ENCODE measurements around the gene SELENOO. TPM values are rescaled to one million over a fixed set of nuclear protein-coding genes. Genes with fewer than 3 reads are reported as not detected.

The SELENOO gene
- polyA plus RNA-seq, 10 donors: 6.8 to 16.9 (median 12.4) TPM

GRCh38 chr22:50215297-50216054 lies 14.7 kb downstream of the SELENOO start:
- DNase-seq: peak in 1 of 3 donors; percentile 62

- DNase-seq: peak in 1 of 3 donors; percentile 60
Observed at GRCh38 chr22:50216055-50216683, 15.4 kb downstream of the SELENOO start.

GRCh38 chr22:50216684-50217520 lies 16.1 kb downstream of the SELENOO start:
- no peak for DNase-seq

GRCh38 chr22:50217543-50218152 lies 16.8 kb downstream of the SELENOO start:
- DNase-seq: no peak

- DNase-seq: no peak
Observed at GRCh38 chr22:50218153-50218995, 17.6 kb downstream of the SELENOO start.

- DNase-seq: peak; percentile 68 to 78 (median 74)
Observed at GRCh38 chr22:50218996-50219727, 18.4 kb downstream of the SELENOO start.

- no peak for DNase-seq
Observed at GRCh38 chr22:50219800-50220602, 19.2 kb downstream of the SELENOO start.

- no peak for DNase-seq
Observed at GRCh38 chr22:50220603-50221409, 20.0 kb downstream of the SELENOO start.

- no peak for DNase-seq
Observed at GRCh38 chr22:50221410-50222300, 20.8 kb downstream of the SELENOO start.

- DNase-seq: no peak
Observed at GRCh38 chr22:50222508-50222907, 21.7 kb downstream of the SELENOO start.

GRCh38 chr22:50224071-50224470 lies 23.3 kb downstream of the SELENOO start:
- DNase-seq: no peak

GRCh38 chr22:50225200-50225969 lies 24.6 kb downstream of the SELENOO start:
- DNase-seq: no peak

- no peak for DNase-seq
Observed at GRCh38 chr22:50226063-50226874, 25.5 kb downstream of the SELENOO start.

- DNase-seq: no peak
Observed at GRCh38 chr22:50226875-50227165, 26.0 kb downstream of the SELENOO start.

- DNase-seq: no peak
Observed at GRCh38 chr22:50227579-50228215, 26.9 kb downstream of the SELENOO start.

Data from muscle of back (tissue), 11 donors.